T-helper 9 cell (primary cell): Measurements from ENCODE around the gene LCE5A.
"Not testable (repeated sequence)": the region's sequence is repeated elsewhere in the genome, so short reads cannot be mapped to it uniquely, and the experiment has no call there.

ENCODE experiments used
- DNase-seq: peaks from one replicate; pipeline ENCODE4 v3.0.0-alpha.2; 2020
- total RNA-seq, 2 donors: gene quantifications; one replicate each; lab custom pipeline; 2026; lab: John Stamatoyannopoulos, UW

Gene LCE5A
- 0 reads per million in 2 donors for total RNA-seq

DNA sequence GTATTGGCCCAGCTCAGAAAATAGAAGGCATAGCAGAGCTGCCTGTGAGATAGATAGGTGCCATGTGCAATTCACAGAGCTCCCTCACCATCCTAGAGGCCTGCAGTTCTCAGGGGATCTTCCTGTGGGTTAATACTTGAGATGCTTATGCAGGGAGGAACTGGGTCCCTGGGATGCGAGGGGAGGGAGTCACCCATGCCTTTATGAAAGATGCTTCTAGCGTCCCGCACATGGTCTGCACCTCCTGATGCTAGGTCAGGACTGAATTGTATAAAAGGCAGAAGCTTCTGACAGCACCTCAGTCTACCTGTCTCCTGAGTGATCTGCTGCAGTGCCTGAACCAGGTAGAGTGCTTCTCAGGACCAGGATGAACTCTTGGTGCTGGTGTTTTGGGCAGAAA lies at the start of gene LCE5A:
LCE5A (plus strand) TSS at position 301 of the 400 bp plus-strand sequence. CDS start 732 bp downstream, outside the sequence.
- DNase-seq: no peak

DNA sequence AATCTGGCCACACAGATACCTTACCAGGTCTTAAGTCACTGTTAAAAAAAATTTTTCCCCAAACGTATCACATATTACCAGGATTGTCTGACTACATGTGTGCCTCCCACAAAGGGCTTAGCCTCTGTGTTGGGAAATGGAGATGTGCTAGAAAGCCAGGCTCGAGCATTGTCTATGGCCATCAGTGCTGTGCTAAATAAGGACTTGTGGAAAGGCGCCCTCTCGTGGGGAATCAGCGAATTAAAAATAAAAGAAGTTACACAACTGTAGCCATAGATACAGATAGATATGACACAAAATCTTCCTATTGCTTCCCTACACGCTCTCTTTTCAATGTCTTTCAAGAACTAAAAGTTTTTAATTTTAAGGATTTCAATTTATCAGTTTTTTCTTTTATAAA lies 49.1 kb upstream of the LCE5A start:
- peak; percentile 59 for DNase-seq

- no peak for DNase-seq
These were observed 48.0 kb upstream of the LCE5A start for GRCh38 chr1:152462636-152463035.

- DNase-seq: no peak
These were observed 44.4 kb upstream of the LCE5A start for GRCh38 chr1:152466217-152466616.

GRCh38 chr1:152473887-152474537 lies 36.6 kb upstream of the LCE5A start:
- no peak for DNase-seq

- peak; percentile 68 for DNase-seq
These were observed 30.6 kb upstream of the LCE5A start for GRCh38 chr1:152479792-152480595.

- no peak for DNase-seq
These were observed 28.5 kb upstream of the LCE5A start for GRCh38 chr1:152481869-152482664.

DNA sequence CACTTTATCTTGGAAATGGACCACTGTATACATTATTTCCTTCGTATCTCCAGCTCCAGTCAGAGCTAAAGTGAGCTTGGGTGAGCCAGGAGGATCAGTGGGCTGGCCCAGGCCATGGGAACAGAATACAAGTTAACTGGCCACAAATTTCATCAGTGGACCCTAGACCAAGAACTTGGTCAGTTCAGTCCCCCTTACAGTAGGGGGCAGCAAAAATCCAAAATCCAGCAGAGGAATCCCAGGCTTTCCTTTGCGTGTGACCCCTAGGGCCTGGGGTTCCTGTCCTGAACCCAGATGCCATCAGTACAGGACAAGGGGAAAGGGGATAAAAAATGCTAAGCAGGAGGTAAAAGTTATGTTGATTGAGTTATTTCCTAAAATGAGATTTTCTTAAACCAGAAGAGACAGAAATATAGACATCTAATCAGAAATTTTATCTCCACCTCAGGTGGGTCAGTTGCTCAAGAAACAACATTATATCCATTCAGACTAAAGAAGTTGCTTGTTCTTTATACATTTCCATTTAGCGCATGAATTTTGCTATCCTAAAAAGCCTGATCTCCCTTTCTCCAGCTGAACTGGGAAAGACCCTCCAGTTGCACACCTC lies 24.1 kb upstream of the LCE5A start:
- no peak for DNase-seq

- DNase-seq: no peak
These were observed 22.7 kb upstream of the LCE5A start for GRCh38 chr1:152487871-152488270.

- DNase-seq: not testable (repeated sequence)
These were observed 19.1 kb upstream of the LCE5A start for GRCh38 chr1:152491537-152491936.

- DNase-seq: no peak
These were observed 15.4 kb upstream of the LCE5A start for GRCh38 chr1:152495066-152495675.

DNA sequence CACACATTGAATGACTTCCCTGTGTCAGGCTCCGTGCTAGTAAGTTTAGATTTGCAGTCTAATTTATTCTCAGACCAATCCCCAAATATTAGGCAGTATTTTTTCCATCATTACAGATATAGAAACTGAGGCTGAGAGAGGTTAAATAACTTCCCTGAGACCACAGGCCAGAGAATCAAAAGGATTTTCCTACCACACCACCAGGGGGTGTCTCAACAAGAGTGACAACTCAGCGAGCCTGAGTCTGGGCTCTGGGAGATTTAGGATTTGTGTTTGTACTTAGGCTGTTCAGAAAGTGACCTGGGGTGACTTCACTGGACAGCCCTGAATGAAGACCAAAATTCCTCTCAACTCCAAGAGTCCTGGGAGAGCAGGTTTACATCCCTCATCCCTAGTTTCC lies 13.3 kb upstream of the LCE5A start:
- DNase-seq: no peak

DNA sequence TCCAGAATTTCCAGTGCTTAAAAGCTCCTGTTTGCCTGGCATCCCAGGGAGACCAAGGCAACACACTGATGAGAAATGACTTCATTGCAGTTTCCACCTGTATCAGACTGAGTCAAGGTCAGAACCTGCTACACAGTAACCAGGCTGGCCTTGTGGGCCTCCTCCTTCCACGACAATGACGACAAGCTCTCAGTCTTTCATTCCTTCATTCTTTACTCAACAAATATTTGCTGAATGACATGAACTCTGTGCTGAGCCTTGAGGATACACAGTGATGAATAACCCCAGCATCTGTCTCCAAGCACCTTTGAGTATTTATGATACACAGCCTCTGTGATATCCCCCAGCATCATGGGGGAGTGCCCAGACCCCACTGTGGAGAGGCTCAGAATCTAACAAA lies 8.9 kb upstream of the LCE5A start:
- DNase-seq: no peak

- DNase-seq: no peak
These were observed 8.0 kb upstream of the LCE5A start for GRCh38 chr1:152502496-152503180.

GRCh38 chr1:152505083-152505482 lies 5.5 kb upstream of the LCE5A start:
- no peak for DNase-seq

- DNase-seq: no peak
These were observed 3.6 kb upstream of the LCE5A start for GRCh38 chr1:152506899-152507498.

DNA sequence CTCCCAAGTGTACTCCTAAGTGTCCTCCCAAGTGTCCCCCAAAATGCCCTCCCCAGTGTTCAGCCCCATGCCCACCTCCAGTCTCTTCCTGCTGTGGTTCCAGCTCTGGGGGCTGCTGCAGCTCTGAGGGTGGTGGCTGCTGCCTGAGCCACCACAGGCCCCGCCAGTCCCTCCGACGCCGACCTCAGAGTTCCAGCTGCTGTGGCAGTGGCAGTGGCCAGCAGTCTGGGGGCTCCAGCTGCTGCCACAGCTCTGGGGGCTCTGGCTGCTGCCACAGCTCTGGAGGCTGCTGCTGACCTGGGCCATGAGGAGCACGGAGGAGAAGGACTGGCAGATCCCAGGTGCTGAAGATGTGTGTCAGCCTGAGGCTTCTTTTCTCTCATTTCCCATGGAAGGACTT lies 993 bp downstream of the LCE5A start:
- DNase-seq: no peak

DNA sequence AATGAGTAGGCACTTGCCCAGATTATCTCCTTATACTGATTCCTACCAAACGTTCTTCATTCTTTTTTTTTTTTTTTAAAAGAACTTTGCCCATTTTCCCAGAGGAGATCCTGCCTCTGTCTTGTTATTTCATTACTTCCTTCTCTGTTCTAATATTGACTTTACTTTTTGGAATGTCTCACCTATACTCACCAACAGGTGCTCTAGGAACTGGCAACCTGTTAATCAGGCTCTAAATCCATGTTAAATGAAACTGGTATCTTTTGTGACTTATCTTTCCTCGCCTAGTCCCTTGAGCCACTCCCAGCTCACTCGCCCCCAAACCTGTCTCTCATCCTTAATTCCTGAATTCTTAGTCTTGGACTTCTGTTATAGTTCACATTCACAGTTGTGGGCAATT lies 2.5 kb downstream of the LCE5A start:
- no peak for DNase-seq

DNA sequence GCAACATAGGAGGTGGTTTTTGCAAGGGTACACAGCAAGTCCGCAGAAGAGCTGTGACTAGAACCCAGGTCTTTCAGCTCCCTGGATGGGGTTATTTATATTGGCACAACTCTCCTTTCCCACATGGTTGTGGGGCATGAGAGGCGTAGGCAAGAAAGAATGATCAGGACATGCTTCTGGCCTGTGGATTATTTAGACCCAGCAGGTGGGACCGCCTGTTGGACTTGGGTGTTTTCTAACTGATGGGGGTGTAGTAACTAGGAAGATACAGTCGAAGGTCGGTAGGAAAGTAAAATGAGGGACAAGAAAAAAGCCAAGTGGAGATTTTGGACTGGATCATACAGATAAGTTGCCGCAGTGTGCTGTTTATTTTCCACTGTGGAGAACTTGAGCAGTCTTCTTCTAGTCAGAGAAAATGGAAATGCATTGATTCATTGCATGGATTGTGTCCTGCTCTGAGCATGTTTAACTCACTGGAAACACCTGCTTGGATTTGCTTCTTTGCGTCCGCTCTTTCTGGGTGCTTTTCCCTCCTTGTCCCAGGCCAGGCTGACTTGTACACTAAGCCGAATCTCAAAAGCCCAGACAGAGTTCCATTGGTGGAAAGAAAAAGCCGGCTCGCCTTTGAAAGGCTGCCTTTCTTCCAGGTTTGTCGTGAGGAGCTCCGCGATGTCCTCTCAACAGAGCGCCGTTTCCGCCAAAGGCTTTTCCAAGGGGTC lies 4.3 kb downstream of the LCE5A start:
- no peak for DNase-seq

- no peak for DNase-seq
These were observed 4.8 kb downstream of the LCE5A start for GRCh38 chr1:152515434-152515783.

DNA sequence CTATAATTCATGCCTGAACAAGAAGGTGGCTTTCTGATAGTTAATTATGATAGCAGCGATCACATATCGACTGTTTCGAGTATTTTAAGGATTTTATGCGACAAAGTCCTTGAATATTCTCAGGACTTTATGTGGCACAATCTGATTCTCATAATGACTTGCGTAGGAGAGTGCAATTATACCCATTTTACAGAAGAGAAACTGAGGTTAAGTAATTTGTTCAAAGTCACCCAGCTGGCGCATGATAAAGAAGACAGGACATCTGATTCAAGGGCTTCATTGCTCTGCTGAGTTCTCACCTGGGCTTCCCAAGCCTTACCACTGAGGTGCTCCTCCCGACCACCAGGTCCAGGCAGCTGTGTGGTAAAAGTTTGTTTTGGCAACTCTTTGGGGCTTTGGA lies 5.5 kb downstream of the LCE5A start:
- no peak for DNase-seq
